Choroid plexus epithelial cell (primary cell): ENCODE results near the gene RGS7.

ENCODE experiments used
- DNase-seq: peaks from one replicate; pipeline ENCODE4 v3.0.0-alpha.2; 2010; ENCODE audit warnings: low read depth
- H3K4me3 ChIP-seq: 2 replicates; pipeline ENCODE4 v1.5.1; 2011; ENCODE audit warnings: low read depth, mild to moderate bottlenecking, control low read depth, low read length, moderate library complexity
- CTCF ChIP-seq: conservative IDR thresholded peaks from 2 replicates; pipeline ENCODE4 v1.5.1; 2011; ENCODE audit warnings: low read depth, mild to moderate bottlenecking, control low read depth, inconsistent platforms, low read length, moderate library complexity

RGS7 gene

DNA sequence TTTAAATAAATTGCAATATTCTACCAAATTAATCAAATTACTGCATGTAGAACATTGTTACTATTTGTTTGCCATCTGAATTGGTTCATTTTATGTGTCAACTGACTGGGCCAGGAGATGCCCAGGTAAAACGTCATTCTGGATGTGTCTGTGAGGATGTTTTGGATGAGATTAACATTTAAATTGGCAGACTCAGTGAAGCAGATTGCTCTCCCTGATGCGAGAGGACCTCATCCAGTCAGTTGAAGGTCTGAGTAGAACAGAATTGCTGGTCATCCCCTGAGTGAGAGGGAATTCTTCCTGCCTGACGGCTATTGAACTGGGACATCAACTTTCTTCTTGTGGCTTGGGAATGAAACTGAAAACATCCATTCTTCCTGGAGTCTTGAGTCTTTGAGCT lies 623.0 kb downstream of the RGS7 start:
- DNase-seq, result no peak
- TF ChIP-seq CTCF, result no peak
- H3K4me3 ChIP-seq, result no peak overlapping the region

GRCh38 chr1:240732390-240732789 lies 624.6 kb downstream of the RGS7 start:
- DNase-seq, result peak; percentile 83
- H3K4me3 ChIP-seq, result no peak overlapping the region
- peak; percentile 66 for TF ChIP-seq CTCF
